Tibial nerve (tissue), 4 donors: ENCODE measurements around the gene PEX3.

Experiments used
- EP300 ChIP-seq, 2 donors: sonication (generic); formaldehyde crosslinking; IDR thresholded peaks; one replicate each; pipeline ENCODE4 v1.6.1; 2017; ENCODE audit warnings: antibody characterized with exemption in 2 of 2, mild to moderate bottlenecking in 1 of 2
- POLR2A ChIP-seq, 2 donors: fragments of 450-650 bp; IDR thresholded peaks; one replicate each; pipeline ENCODE4 v1.6.1; 2017; ENCODE audit warnings: antibody characterized with exemption in 2 of 2, mild to moderate bottlenecking in 2 of 2, moderate library complexity in 2 of 2
- TF ChIP-seq, protein P1 (sequence below), 5 experiments: fragments of 200-600 bp in 3 of 5; fragments of 450-650 bp in 2 of 5; sonication (generic) in 3 of 5; IDR thresholded peaks; one replicate each; pipeline ENCODE4 v1.5.1; 2016 to 2019; ENCODE audit warnings: antibody characterized with exemption in 5 of 5, mild to moderate bottlenecking in 3 of 5, moderate library complexity in 2 of 5

DNA sequence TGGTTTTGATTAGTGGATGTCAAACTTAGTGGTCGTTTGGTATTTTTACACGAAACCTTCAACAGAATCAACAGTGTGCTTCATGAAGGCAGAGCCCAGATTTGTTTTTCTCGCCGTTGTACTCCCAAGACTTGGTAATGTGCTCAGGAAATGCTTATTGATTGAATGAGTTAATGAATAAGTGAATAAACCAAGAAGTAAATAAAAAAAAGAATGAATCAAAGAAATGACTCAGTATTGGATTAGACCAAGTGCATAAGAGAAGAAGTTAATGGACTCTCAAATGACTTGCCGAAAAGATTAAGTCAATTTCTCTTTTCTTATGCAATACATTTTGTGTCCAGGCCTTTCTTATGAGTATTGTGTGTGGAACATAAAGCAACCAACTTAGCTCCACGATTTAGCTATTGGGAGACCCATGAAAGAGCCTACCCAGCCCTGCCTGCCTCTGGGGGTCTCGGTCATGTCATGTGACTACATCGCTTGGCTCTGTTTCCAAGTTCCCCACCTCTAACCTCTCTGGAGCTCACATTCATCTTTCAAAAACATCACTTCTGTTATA, 71.5 kb downstream of the PEX3 start:
- TF ChIP-seq, protein P1, sequence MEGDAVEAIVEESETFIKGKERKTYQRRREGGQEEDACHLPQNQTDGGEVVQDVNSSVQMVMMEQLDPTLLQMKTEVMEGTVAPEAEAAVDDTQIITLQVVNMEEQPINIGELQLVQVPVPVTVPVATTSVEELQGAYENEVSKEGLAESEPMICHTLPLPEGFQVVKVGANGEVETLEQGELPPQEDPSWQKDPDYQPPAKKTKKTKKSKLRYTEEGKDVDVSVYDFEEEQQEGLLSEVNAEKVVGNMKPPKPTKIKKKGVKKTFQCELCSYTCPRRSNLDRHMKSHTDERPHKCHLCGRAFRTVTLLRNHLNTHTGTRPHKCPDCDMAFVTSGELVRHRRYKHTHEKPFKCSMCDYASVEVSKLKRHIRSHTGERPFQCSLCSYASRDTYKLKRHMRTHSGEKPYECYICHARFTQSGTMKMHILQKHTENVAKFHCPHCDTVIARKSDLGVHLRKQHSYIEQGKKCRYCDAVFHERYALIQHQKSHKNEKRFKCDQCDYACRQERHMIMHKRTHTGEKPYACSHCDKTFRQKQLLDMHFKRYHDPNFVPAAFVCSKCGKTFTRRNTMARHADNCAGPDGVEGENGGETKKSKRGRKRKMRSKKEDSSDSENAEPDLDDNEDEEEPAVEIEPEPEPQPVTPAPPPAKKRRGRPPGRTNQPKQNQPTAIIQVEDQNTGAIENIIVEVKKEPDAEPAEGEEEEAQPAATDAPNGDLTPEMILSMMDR (IDR thresholded peaks at IDR 0.05) = no peak
- TF ChIP-seq POLR2A (IDR thresholded peaks at IDR 0.05) (no peak), EP300 (IDR thresholded peaks at IDR 0.05) (no peak)
